Renal pelvis (tissue), 4 donors: ENCODE data around the gene ARMH2. TPM values are rescaled to one million over a fixed set of nuclear protein-coding genes. Genes with fewer than 3 reads are reported as not detected.
"Not testable (repeated sequence)": the region's sequence is repeated elsewhere in the genome, so short reads cannot be mapped to it uniquely, and the experiment has no call there.

Experiments used
- DNase-seq: peaks from one replicate; pipeline ENCODE4 v3.0.0-alpha.2; 2013
- polyA plus RNA-seq, 3 donors: library from polyadenylated mRNA; unstranded; fragments of 120-200 nt; gene quantifications; one replicate each; pipeline ENCODE4 v1.2.1, GENCODE V29; 2013; ENCODE audit not compliant: insufficient read length in 3 of 3

Gene ARMH2
- polyA plus RNA-seq, 3 donors: not detected

DNA sequence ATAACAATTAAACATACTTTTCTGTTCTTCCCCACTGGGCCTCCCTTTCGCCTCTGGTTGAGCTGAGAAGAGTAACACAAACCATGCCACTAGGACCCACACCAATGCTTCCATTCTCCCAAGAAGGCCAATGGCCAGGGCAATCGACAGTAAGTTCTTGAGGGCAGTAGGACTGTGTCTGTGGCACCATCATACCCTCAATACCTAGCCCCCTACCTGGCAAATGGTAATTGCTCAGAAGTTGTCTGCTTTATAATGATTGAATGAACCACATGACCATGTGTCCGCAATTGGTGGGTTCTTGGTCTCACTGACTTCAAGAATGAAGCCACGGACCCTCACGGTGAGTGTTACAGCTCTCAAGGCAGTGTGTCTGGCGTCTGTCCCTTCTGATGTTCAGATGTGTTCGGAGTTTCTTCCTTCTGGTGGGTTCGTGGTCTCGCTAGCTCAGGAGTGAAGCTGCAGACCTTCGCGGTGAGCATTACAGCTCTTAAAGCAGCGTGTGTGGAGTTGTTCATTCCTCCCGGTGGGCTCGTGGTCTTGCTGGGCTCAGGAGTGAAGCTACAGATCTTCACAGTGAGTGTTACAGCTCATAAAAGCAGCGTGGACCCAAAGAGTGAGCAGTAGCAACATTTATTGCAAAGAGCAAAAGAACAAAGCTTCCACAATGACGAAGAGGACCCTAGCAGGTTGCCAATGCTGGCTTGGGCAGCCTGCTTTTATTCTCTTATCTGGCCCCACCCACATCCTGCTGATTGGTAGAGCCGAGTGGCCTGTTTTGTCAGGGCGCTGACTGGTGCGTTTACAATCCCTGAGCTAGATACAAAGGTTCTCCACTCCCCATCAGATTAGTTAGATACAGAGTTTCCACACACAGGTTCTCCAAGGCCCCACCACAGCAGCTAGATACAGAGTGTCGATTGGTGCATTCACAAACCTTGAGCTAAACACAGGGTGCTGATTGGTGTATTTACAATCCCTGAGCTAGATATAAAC lies 33.6 kb downstream of the ARMH2 start:
- not testable (repeated sequence) for DNase-seq

DNA sequence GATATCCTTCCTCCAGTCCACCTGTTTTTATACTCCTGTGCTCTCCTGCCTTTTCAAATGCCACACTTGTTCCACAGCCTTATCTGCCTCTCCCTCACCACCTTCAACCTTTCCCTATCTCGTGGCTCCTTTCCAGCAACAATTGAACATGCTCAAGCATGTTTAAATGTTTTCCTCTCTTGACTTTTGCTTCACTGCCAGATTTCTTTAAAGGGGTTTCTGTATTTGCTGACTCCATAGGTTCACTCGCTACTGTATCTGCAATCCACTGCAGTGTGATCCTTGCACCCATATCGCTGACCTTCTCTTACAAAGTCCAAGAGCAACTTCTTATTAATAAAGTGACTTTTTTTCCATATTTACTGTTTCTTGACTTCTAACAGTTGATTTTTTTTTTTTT lies 35.1 kb downstream of the ARMH2 start:
- no peak for DNase-seq

DNA sequence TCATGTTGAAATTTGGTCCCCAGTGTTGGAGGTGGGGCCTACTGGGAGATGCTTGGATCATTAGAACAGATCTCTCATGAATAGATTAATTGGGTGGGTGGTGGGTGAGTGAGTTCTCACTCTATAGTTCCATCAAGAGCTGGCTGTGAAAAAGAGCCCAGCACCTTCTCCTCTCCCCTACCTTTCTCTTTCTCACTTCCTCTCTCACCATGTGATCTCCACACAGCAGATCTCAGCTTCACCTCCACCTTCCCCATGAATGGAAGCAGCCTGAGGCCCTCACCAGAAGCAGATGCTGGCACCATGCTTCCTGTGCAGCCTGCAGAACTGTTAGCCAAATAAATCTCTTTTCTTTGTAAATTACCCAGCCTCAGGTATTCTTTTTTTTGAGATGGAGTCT lies 36.9 kb downstream of the ARMH2 start:
- DNase-seq: no peak

DNA sequence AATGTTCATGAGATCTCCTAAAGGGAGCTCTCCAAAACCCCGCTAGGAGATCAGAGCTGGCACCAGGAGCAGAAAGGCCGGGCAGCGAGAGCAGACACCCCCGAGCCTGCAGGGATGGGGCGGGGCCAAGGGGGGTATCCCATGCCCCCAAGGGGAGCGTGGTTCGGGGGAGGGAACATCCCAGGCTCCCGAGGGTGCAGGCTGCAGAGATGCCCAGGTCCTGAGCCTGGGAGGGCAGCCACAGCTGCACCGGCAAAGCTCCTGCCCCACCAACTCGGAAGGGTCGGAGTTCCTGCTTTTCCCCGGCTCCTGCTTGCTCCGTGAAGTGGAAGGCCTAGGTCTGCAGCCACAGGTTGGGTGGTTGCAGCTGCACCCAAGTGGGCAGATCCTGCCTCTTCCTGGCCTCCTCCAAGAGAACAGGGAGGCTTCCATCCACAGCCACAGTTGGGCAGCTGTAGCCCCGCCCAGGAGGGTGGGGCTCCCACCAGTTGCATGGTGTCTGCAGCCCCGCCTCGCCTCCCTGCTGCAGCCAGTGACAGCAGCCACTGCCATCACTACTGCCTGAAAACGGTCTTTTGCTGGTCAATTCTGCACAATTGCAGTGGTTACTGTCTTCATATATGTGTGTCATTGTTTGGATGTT lies 37.4 kb downstream of the ARMH2 start:
- DNase-seq: no peak

DNA sequence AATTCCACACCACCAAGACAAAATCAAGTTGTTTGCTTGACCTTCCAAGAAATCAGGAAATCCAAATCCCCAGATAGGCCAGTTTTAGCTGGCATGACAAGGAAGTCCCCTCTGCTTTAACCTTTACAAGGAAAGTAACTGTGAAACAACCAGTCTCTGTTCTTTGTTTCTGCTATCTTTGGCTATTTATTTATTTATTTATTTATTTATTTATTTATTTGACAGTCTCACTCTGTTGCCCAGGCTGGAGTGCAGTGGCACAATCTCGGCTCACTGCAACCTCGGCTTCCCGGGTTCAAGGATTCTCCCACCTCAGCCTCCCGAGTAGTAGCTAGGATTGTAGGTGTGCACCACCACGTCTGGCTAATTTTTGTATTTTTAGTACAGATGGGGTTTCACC lies 38.5 kb downstream of the ARMH2 start:
- DNase-seq: no peak

DNA sequence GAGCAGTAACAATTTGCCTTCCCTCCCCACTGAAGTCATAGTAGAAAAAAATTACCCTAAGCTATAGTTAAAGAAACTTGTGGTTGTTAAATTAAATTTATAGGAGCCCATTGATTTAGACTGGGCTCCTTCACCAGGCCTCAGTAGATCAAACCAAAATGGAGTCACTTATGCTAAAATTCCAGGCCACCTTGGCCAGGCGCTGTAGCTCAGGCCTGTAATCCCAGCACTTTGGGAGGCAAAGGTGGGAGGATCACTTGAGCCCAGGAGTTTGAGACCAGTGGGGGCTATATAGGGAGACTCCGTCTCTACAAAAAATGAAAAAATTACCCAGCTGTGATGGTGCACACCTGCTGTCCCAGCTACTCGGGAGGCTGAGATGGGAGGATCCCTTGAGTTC lies 39.0 kb downstream of the ARMH2 start:
- DNase-seq: no peak

DNA sequence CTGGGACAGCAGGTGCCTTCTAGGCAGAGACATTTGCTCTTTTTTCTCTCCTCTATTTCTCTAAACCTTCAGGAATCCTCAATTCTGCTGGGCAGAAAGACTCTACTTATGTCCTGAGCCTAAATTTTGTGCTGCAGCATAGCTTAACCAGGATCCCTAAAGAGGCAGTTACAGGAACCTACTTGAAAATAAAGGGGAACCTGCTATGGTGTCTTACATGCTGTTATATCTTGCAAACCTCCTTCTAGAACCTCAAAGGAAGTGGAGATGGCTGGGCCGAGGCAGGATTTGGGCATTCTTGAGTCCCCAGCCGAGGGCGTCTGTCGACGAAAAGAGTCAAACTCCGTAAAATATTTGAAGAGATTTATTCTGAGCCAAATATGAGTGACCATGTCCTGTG lies 41.1 kb downstream of the ARMH2 start:
- no peak for DNase-seq

DNA sequence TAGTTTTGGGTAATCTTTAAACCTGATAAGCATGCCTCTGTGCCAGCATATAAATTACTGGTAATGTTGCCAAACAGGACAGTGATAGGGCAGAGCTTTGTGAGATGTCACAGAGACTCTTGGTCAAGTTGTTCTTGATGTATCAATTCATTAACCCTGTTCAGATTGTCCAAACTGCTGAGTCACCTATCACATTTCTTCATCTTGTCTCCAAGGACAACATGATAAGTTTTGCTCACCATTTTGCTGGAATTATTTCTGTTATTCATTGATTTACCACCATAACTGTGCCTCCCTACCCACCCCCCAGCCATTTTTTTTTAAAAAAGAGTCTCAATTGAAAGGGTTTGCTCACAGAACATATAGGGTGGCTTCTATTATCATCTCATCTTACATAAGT lies 43.4 kb downstream of the ARMH2 start:
- no peak for DNase-seq

DNA sequence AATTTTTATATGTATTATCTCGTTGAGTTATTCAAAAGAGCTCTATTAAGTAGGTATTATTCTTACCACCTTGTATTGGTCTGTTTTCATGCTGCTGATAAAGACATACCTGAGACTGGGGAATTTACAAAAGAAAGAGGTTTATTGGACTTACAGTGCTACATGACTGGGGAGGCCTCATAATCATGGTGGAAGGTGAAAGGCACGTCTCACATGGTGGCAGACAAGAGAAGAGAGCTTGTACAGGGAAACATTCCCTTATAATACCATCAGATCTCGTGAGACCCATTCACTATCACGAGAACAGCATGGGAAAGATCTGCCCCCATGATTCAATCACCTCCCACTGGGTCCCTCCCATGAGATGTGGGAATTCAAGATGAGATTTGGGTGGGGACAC lies 44.3 kb downstream of the ARMH2 start:
- not testable (repeated sequence) for DNase-seq

DNA sequence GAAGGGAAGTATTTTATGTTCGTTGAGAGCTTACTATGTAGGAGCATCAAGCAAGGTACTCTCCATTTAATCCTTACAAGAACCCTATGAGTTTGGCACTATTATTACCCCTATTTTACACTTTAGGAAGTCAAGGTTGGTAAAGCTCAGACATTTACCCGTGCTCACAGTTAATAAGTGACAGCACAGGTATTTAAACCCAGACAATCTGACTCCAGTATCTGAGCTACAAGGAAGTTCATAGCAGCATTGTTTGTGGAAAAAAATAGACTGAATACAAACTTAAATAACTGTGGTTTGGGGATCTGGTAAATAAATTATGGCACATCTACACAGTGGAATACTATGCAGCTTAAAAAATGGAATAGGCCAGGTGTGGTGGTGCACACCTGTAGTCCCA lies 45.2 kb downstream of the ARMH2 start:
- DNase-seq: no peak

DNA sequence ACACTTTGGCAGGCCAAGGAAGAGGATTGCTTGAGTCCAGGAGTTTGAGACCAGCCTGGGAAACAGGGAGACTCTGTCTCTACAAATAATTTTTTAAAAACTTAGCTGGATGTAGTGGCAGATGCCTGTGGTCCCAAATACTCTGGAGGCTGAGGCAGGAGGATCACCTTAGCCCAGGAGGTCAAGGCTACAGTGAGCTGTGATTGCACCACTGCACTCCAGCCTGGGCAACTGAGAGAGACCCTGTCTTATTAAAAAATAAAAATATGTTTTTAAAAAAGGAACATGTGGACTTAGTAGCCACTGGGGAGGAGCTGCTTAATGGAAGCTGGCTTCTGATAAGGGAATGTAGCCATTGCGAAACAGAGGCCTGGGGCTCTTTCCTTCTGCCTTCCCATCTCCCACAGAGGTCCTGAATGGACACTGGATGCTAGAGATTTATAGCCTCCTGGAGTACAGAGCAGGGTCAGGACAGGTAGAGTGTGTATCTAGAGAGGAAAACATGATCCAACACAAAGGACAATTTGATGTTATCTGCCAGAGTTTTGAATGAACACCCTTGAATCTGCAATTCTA lies 45.7 kb downstream of the ARMH2 start:
- DNase-seq: no peak

DNA sequence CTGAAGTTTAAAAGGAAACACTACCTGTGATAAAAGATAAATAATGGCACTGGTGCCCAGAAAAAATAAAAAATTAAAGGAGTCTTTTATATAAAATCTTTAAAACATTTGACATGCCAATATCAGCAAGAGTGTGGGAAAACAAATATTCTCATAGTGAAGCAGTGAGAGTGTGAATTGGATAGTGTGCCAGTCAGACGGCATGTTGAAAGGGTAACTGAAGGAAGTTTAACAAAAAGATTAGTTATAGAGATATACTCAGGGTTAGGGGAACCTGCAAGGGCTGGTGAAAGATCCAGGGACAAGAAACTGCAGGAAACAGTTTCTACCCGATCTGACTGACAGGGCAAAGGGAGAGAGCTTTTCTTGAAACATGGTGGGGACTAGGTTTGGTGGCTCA lies 46.2 kb downstream of the ARMH2 start:
- DNase-seq: no peak

DNA sequence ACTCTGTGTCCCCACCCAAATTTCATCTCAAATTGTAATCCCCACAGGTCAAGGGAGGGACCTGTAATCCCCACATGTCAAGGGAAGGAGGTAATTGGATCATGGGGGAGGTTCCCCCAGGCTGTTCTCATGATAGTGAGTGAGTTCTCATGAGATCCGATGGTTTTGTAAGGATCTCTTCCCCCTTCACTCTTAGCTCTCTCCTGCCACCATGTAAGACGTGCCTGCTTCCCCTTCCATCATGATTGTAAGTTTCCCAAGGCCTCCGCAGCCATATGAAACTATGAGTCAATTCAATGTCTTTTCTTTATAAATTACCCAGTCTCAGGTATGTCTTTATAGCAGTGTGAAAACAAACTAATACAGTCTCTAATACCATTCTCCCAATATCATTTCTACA lies 47.8 kb downstream of the ARMH2 start:
- DNase-seq: not testable (repeated sequence)

DNA sequence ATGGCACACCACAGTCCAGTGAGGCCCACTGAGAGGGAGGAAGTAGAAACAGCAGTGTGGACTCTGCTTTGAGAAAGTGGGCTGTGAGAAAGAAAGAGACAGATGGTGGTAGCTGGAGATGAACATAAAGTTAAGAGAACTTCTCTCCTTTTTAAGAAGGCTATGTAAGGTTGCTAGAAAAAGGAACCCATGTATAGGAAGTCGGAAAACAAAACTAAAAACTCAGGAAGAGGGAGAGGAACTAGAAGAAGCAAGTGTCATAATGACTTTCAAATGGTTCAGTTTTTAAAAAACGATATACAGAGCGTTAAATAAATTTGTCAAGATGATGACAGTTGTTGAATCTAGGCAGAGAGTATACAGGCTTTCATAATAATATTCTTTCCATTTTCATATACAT lies 49.4 kb downstream of the ARMH2 start:
- DNase-seq: no peak

Other genes with a start within 250 kb of the ARMH2 start
- under 1 TPM; 0.25 to 0.46 (median 0.31) TPM for gene KIAA0319, start 152.7 kb downstream of the ARMH2 start, polyA plus RNA-seq
- 10 to 100 TPM; 59.7 to 65.4 (median 63.0) TPM for gene TDP2, start 132.0 kb downstream of the ARMH2 start, polyA plus RNA-seq
- gene ACOT13, start 131.8 kb downstream of the ARMH2 start, polyA plus RNA-seq: 10 to 100 TPM; 33.6 to 41.7 (median 36.0) TPM
- gene C6orf62, start 79.8 kb downstream of the ARMH2 start, polyA plus RNA-seq: 100 to 1,000 TPM; 112 to 139 (median 124) TPM
- gene GMNN, start 24.0 kb downstream of the ARMH2 start, polyA plus RNA-seq: 10 to 100 TPM; 56.4 to 60.0 (median 57.9) TPM
- gene RIPOR2, start 137.0 kb upstream of the ARMH2 start, polyA plus RNA-seq: 1 to 10 TPM; 5.8 to 8.4 (median 8.0) TPM